Measurements from ENCODE around the gene USP24. TPM values are rescaled to one million over a fixed set of nuclear protein-coding genes. Genes with fewer than 3 reads are reported as not detected.
A peak's percentile ranks its signal among the peaks of the same experiment; 100 is the strongest.

USP24 gene, protein sequence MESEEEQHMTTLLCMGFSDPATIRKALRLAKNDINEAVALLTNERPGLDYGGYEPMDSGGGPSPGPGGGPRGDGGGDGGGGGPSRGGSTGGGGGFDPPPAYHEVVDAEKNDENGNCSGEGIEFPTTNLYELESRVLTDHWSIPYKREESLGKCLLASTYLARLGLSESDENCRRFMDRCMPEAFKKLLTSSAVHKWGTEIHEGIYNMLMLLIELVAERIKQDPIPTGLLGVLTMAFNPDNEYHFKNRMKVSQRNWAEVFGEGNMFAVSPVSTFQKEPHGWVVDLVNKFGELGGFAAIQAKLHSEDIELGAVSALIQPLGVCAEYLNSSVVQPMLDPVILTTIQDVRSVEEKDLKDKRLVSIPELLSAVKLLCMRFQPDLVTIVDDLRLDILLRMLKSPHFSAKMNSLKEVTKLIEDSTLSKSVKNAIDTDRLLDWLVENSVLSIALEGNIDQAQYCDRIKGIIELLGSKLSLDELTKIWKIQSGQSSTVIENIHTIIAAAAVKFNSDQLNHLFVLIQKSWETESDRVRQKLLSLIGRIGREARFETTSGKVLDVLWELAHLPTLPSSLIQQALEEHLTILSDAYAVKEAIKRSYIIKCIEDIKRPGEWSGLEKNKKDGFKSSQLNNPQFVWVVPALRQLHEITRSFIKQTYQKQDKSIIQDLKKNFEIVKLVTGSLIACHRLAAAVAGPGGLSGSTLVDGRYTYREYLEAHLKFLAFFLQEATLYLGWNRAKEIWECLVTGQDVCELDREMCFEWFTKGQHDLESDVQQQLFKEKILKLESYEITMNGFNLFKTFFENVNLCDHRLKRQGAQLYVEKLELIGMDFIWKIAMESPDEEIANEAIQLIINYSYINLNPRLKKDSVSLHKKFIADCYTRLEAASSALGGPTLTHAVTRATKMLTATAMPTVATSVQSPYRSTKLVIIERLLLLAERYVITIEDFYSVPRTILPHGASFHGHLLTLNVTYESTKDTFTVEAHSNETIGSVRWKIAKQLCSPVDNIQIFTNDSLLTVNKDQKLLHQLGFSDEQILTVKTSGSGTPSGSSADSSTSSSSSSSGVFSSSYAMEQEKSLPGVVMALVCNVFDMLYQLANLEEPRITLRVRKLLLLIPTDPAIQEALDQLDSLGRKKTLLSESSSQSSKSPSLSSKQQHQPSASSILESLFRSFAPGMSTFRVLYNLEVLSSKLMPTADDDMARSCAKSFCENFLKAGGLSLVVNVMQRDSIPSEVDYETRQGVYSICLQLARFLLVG (N-terminal part only)
- total RNA-seq (2014; rRNA removed; shearing (Covaris generic)), result 17.1 and 22.8 TPM in 2 replicates

DNA sequence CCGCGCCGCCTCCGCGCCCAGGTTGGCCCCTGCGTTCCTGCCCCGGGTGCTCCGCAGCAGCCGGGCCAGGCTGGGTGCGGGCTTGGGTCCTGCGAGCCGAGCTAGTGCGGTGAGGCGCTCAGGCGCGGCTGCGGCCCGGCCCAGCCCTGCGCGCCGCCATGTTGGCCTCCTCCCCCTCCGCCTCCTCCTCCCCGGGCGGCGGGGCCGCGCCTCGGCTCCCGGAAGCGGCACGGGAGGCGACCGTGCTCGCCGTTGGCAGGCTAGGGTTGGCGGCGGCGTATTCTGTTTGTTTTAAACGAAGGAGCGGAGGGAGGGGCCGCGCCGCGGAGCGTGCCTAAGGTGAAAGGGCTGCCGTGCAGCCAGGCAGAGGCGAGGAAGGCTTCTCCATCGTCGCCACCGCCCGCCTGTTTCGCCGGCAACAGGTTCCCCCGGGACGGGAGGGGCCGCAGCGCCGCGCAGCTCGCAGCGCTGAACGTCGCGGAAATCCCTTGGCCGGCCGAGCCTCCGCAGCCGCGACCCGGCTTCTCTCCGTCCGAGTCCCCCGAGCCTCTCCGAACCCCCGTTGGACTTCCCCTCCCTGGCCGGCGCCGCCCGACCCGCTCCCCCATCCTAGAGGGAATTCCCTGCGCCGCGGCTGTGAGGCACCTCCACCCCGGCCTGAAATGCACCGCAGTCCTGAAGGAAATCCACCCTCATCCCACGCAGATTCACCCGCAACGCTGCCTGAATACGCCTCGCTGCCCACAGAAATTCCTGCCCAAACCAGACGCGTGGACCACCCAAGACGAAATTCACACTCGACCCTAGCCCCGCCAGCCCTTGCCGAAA is at the start of gene USP24:
Gene USP24, minus strand, starts transcription at position 171 of the 828 bp plus-strand sequence. CDS start 251 bp downstream, outside the sequence.
- DNase-seq (ENCODE audit: low read depth), result peak; percentile 72

DNA sequence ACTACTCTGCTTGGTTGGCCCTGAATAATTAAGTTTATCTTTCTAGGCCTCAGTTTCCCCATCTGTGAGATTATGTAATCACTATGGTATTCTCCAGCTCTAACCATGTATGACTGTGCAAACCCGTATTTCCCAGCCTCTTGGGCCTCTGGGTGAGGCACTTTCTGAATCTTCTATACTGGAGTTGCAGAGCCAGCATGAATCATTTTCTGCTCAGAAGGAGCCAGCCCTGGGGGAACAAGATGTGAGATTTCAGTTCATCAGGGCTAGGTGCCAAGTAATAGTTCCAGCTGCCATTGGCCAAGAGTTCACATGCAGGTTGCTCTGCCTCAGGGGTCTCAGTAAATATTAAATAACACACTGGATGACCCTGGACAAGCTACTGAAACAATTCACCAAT is 47.7 kb upstream of the USP24 start:
- DNase-seq (ENCODE audit: low read depth), result peak; percentile 91

DNA sequence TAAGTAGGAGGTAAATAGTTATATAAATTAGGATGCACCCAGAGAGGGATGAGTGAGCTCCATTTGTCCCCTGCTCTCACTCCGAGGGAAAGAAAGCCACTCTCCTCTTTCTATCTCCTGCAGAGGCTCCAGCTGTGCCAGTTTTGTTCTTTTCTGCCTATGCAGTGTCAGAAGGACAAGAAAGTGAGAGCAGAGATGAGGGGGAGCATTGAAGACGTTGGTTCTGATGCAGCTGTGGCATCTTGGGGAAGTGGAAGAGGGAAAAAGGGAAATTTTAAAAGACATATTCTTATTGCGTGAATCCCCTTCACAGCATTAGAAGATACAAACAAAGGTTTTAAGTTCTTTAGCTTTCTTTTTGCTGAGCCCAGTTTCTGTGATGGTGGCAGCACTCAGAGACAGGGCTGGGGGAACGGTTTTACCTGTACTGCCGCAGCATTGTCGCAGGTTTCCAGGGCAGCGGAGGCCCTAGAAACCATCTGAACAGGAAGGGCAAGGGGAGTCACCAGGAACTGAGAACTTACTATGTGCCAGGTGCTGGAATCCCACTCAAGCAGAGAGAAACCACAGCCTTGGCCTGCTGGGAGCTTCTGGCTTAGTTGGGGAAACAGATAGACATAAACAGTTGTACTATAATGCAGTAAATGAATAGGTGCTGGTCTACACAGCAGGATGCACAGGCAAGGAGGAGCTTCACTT is 44.9 kb upstream of the USP24 start:
- no peak for DNase-seq (ENCODE audit: low read depth)

DNA sequence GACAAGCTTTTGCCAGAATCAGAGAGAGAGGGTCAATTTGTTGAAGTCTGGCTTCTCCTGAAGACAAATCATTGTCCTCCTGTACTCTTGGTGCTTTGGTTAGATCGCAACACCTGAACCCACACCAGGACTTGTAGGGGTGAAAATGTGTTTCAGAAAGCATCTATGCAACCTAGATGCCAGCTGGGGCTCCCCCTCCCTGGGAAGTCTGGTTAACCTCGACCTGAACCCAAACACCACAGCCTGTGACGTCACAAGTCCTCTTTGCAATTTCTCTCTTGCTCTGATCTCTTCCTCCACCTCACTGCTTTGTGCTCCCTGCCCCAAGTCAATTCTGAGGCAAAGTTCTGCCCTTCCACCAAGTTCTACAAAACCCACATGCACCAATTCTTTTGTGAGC is 42.8 kb upstream of the USP24 start:
- peak; percentile 52 for DNase-seq (ENCODE audit: low read depth)

DNA sequence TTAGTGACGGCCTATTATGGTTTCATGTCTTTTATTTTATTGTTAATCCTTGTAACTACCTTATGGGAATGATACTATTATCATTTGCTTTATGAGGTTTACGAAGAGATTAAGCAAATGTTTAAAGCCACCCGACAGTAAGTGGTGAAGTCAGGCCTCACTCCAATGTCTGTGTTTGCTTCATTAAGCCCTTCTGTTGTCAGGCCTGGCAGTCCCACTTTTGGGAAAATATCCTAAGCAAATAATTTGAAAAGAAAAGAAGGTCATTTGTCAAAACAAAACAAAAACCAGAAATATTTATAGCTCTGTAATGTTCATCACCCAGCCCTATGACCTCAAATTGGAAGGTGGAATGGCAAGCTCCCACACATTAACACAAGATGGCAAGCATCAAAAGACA is 40.7 kb upstream of the USP24 start:
- no peak for DNase-seq (ENCODE audit: low read depth)

DNA sequence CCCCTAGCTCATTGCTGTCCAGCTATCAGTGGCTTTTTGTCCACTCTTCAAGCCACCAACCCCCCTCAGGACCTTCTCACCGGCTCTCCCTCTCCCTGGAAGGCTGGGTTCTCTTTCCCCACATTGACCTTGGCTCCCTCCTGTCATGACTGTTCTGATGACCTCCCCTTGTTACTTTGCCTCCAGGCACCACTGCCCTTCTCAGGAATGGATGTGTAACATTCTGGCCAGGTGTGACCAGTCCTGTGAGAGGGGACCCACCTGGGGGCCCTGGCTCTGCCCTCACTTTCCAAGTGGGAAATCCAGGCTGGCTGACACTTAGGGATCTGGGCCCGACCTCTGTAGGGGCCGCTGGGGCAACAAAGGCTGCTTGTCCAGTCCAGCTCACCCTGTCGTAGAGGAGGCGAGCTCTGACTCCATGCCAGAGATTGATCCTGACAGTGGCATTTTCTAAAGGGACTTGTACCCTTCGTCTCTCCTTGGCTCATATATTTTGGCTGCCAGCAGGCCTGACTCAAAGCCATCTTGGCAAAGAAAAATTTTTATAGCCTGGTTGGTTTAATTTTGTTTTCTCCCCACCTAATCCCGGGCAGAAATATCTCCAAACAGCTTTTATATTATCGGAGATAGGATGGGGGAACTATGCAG is 37.9 kb upstream of the USP24 start:
- no peak for DNase-seq (ENCODE audit: low read depth)

DNA sequence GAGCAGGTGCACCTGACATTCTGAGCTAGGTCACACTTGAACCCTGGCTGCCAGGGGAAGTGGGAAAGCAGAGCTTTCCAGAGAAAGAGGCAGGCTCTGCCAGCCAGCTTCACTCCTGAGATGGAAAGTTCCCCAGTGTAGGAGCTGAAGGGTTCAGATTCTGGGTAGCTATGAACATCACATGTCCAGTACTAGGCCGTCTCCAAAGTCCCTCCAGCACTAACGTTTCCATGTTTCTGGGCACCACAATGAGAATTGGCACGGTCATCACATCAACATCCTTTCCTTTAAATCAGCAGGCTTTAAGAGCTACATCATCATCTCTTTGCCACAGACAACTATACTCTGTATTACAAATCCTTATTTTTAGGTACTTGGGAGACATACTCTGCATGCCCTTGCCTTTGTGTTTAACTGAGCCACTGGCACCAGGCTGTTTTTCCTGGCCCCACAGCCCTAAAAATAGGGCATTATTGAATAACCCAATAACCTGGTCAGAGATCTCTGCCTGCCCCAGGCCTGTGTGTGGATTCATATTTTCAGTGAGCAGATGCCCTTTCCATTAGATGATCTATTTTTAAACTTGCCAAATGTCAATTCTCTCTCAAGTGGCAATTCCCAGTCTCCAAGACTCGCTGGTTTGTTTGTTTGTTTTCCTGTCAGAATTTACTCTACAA is 35.4 kb upstream of the USP24 start:
- peak; percentile 30 for DNase-seq (ENCODE audit: low read depth)

DNA sequence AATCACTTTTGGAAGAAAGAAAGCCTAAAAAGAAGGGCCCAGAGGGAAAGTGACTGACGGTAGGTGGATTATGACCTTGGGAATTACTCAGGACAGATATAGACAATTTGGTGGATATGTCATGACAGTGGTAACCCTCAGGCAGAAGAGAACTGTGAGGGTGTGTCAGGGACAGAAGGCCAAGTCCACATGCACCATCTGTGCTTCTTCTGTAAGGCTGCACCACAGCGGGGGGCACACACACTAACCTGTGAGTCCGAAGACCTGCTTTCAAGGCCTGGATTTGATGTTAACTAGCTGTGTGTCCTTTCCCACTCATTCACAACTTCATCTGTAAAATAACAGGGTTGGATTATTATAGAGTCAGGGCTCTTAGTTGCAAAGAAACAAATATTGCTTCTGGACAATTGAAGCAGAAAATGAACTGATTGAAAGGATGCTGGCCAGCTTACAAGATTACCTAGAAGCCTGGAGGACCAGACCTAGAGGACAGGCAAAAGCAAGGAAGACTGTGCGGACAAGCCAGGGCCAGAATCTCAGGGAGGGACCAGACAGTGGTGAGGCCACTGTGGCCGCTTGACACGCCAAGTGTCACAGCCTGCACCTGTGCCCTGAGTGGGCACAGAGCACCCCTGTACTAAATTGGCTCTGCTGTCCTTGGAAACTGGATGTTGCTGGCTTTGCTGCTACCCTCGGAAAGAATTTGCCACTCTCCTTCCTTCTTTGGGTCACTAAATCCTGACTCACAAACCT is 34.7 kb upstream of the USP24 start:
- DNase-seq (ENCODE audit: low read depth), result no peak

DNA sequence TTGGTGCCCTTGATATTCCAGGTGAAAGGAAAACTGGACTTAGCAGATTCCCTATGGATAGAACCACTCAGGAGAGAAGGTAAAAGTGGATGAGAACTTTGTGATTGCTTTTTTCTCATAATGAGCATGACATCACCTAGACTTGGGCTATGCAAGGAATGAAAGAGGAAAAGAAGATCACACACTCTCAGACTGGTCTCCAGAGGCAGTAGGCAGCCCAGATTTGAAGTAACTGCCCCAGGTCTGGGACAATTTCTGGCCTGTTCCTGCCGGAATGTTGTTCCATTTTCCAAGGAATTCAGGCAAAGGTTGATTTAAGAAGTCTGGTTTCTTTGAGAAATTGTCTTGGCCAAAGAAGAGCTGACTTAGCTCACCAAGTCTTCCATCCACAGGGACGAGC is 31.7 kb upstream of the USP24 start:
- DNase-seq (ENCODE audit: low read depth), result peak; percentile 12

DNA sequence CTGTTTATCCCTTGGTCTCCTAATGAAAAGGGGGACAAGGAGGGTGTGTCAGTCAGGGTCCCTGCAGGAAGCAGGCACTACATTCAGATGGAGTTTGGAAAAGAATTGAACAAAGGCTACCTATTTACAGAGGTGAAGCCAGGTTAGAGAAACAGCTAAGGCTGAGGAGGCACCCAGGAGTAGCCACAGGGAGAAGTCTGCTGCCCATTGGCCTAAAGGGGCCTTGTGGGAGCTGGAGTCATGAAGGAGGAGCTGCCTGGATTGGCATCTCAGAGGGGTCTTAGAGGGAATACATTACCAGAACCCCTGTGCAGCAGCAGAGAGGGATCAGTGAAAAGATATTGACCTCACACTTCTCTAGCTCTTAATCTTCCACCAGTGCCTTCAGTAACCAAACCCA is 31.2 kb upstream of the USP24 start:
- DNase-seq (ENCODE audit: low read depth), result peak; percentile 9

DNA sequence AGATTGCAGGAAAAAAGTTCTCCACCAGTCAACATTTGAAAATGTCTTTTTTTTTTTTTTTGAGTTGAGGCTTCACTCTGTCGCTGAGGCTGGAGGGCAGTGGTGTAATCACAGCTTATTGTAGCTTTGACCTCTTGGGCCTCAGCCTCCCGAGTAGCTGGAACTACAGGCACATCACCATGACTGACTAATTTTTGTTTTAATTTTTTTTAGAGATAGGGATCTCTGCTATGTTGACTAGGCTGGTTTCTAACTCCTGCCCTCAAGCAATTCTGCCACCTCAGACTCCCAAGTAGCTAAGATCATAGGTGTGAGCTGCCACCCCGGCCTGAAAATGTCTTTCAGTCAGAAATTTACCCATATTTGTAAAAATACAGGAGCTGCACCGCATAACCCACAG is 30.6 kb upstream of the USP24 start:
- peak; percentile 95 for DNase-seq (ENCODE audit: low read depth)

DNA sequence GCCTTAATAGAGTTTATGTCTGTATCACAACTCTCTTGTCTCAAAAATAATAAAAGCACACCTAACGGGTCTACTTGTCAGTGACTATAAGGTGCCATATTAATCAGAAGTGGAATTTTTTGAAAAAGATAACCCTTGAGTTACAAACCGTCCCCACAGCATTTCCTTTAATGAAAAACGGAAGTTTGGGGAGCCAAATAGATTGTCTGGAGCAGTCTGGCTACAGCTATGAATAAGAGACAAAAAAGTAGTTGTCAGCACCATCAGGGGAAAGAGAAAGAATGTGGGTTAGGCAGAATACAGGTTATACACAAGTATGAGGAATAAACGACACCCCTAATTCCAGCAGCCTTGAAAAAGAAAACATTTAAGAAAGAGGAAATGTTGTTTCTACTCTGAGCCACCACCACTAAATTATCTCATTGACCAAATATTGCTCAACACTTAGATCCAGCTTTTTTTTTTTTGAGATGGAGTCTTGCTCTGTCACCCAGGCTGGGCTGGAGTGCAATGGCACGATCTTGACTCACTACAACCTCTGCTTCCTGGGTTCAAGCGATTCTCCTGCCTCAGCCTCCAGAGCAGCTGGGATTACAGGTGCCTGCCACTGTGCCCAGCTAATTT is 29.4 kb upstream of the USP24 start:
- DNase-seq (ENCODE audit: low read depth), result peak; percentile 77

DNA sequence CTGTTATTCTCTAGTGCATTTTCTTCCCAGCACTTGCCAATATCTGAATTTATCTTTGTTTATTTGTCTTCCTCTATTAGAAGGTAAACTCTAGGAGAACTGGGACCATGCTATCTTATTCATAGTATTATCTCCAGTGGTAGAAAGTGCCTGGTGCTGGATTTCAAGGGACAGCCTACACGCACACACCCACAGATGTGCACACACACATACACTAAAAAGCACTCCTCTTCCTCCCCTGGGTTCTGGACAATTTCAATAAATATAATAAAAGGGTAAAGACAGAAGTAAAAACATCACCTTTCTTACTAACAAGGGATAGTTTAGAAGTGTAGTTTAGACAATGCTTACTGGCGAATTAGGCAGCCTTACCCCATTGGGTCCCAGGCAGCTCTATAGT is 28.5 kb upstream of the USP24 start:
- DNase-seq (ENCODE audit: low read depth), result no peak

DNA sequence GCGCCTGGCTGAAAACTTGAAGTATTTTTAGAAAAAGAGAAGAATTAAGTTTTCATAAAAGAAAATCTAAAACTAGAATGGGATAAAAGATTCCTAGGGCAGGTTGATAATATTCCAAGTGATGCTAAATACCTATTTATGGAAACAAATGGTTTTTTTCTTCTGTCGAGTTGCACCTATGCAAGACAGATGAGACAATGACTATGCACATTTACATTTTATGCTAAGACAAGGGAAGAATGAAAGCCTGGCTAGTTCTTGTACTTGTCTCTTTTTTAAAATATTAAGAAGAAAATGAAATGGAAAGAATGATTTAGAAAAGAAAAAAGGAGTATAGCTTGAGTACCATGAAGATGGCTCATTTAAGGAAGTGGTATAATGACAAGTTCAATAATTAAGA is 24.4 kb upstream of the USP24 start:
- no peak for DNase-seq (ENCODE audit: low read depth)

DNA sequence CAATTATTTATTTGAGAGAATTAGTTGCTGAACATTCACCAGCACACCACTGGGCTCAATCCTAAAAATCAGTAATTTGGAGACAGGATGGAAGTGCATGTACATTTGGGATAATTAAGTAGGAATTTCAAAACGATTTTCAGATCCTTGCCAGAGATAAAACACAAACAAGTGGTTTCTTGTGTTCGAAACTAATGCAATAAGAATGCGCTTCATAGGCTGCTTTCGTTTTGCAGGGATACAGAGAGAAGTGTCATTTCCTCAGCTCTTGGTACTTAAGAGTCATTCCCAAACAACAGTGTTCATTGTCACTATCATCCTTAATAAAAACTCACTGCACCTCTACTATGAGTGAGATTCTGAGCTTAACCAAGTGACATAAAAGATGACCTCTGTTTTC is 20.6 kb upstream of the USP24 start:
- DNase-seq (ENCODE audit: low read depth), result peak; percentile 94

DNA sequence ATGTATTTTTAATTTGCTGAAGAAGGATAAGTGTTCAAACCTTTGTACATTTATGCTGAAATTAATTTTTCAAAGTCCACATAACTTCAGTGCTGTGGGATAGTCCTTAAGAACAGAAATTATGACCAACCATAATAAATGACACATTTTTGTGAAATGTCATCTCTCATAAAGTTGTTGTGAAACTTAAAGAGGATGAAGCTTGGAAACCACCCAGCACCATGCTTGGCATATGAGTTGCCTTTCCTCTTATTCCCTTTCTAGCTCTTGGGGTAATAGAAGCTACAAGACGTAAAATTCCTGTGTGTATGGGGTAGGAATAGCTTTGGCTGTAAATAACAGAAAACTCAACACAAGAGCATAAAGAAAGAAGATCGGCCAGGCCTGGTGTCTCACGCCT is 18.9 kb upstream of the USP24 start:
- peak; percentile 52 for DNase-seq (ENCODE audit: low read depth)

DNA sequence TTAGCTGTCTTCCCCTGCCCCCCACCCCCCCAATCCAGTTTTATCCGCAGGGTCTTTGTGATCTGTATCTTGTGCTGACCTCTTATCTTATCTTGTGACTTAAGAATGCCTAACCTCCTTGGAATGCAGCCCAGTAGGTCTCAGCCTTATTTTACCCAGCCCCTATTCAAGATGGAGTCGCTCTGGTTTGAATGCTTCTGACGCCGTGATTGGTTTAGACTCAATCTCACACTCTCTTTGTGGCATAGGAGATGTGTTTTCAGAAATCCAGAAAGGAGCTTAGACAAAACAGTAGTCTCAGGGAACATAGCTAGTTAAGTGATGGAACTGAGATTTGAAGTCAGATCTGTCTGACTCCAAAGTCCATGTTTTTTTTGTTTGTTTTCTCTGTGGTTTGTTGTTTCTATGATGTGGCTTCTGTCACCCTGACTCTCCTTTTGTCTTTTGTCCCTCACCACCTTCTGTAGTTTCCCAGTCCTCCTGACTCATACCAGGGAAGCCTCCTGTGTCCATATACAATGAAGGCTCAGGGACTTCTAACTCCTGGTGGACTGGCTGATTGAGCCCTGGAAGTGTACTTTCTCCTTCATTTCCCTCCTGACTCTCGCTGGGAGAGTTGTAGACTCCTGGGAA is 18.1 kb upstream of the USP24 start:
- peak; percentile 90 for DNase-seq (ENCODE audit: low read depth)

Measured in M059J (cell line).